Adipose tissue (tissue), 3 donors: Measurements from ENCODE around the gene SUPT6H. TPM values are rescaled to one million over a fixed set of nuclear protein-coding genes. Genes with fewer than 3 reads are reported as not detected.

Experiments used
- H3K27ac ChIP-seq: one replicate; pipeline ENCODE4 v1.5.1; 2013; ENCODE audit warnings: low read depth, low read length
- WGBS, 3 donors: extraction: QIAGEN DNeasy Blood & Tissue Kit; methylation state at CpG; one replicate each; pipeline ENCODE4 v1.1.7; 2013; 5-methylcytosine and 5-hydroxymethylcytosine counted together
- polyA plus RNA-seq, 3 donors: library from polyadenylated mRNA; stranded (reverse); fragments of 200-250 nt; gene quantifications; one replicate each; pipeline ENCODE4 v1.2.3, GENCODE V29; 2013
- donor health status: healthy with polysubstance abuse.
- donor health status: Bipolar disorder and iron deficiency.
- donor health status: healthy.

Gene SUPT6H
- polyA plus RNA-seq, 3 donors = 16.3 to 33.9 (median 33.6) TPM

- WGBS, 3 donors = 60 to 80% (median 67%) methylated on average over 19 of the region's 19 CpGs
- H3K27ac ChIP-seq = no peak overlapping the region
Measured at GRCh38 chr17:28741358-28742349, 79.6 kb downstream of the SUPT6H start.

- 1 to 2% (median 1%) methylated on average over 48 to 70 of the region's 70 CpGs for WGBS, 3 donors
- H3K27ac ChIP-seq = no peak within 1 kb of the TSS
Measured at GRCh38 chr17:28743243-28744103, 81.5 kb downstream of the SUPT6H start, which contains the start of gene TRAF4. Gene TRAF4, plus strand, starts transcription at chr17:28744011. Its CDS starts 102 bp downstream, at chr17:28744113.

DNA sequence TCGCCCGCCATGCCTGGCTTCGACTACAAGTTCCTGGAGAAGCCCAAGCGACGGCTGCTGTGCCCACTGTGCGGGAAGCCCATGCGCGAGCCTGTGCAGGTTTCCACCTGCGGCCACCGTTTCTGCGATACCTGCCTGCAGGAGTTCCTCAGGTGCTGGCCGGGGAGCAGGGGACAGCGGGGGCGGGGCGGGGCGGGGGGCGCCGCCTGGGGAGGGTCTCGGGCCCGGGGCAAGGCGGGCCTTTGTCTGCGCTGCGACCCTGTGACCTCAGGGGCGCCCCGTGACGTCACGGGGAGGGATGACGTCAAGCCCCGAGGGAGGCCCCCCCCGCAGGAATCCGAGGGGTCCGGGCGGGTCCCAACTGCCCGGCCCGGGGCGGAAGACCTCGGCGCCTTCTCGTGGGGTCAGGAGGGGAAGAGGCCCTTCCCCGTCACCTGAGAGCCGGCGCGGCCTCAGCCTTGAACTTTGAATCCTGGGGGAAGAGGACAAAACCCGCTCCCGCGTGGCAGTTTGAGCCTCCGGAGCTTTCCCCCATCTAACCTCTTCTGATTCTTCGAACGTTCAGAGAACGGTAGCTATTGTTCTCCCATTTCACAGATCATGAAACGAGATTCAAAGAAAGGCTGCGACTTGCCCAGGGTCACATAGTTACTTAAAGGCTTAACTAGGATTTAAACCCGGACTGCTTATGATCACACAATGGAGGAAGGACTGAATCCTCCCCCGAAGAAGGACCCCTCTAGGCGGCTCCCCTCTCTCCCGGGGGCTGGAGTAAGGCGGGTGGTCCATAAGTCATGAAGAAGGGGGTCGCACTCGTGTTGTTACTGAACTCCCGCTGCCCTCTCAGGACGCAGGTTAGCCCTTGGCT, 82.3 kb downstream of the SUPT6H start:
- 1 to 2% (median 1%) methylated on average over 52 to 61 of the region's 61 CpGs for WGBS, 3 donors
- no peak overlapping the region for H3K27ac ChIP-seq

DNA sequence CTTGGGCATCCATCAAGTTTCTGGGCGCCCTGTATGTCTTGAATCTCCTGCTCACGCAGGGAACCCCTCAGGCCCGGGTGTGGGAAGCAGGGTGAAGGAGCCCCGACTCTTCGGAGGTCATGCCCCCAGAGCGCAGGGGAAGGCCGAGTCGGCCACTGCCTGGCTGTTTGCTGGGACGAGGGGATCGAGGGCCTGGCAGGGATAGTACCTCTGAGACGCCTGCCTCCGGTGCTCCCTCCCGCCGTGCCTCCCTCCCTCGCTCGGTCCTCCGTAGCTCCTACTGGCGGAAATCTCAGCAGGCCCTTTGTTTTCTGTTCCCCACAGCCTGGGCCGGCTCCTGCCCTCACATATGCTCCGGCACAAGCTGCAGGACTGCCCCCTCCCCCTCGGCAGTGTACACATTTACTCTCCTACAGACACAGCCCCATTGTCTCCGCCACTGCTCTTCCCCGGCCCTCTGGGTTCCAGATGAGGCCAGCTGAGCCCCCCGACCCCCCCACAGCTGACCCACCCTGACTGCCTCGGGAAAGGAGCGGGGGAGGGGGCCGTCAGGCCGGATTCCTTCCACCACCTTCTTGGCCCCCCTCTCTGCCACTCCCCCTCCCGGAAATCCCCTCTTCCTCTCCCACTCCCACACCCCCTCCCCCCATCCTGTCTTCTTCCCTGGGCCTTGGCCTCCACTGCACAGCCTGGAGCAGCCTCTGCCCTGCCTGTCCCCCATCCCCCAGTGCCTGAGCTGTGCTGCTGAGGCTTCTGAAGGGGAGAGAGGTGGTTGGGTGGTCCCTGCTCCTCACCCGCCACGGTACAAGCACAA, 83.2 kb downstream of the SUPT6H start:
- no peak overlapping the region for H3K27ac ChIP-seq
- 2 to 6% (median 4%) methylated on average over 21 to 31 of the region's 31 CpGs for WGBS, 3 donors

- 44 to 81% (median 70%) methylated on average over 4 of the region's 4 CpGs for WGBS, 3 donors
- H3K27ac ChIP-seq = no peak overlapping the region
Measured at GRCh38 chr17:28745786-28746411, 83.9 kb downstream of the SUPT6H start.

DNA sequence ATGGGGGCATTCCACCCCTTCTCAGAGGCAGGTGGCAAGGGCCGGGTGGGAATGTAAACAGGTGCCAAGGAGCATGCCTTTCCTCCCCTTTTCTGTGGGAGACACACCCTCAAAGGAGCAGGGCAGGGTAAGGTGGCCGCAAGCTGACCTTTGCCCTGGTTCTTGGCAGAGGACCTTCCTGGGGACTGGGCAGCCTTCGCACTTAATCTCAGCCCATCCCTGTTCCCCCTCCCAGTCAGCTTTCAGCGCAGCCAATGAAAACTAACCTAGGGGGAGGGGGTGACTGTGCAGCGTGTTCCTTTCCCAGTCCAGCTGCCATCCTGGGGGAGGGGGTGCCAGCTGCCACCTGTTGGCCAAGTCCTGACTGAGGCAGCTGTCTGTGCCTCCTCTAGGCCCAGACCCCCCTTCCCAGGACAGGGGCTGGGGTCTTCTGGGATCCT, 84.6 kb downstream of the SUPT6H start:
- H3K27ac ChIP-seq = no peak overlapping the region
- 16 to 70% (median 67%) methylated on average over 5 of the region's 5 CpGs for WGBS, 3 donors

- WGBS, 3 donors = 17 to 59% (median 47%) methylated on average over 6 to 7 of the region's 7 CpGs
- no peak overlapping the region for H3K27ac ChIP-seq
Measured at GRCh38 chr17:28747051-28747691, 85.2 kb downstream of the SUPT6H start.

GRCh38 chr17:28747801-28748750, 86.1 kb downstream of the SUPT6H start:
- H3K27ac ChIP-seq = no peak overlapping the region
- 68 to 95% (median 84%) methylated on average over 18 of the region's 18 CpGs for WGBS, 3 donors

GRCh38 chr17:28748852-28749515, 87.0 kb downstream of the SUPT6H start:
- H3K27ac ChIP-seq = no peak overlapping the region
- 41 to 79% (median 74%) methylated on average over 18 of the region's 18 CpGs for WGBS, 3 donors

GRCh38 chr17:28749516-28750177, 87.6 kb downstream of the SUPT6H start:
- 56 to 62% (median 58%) methylated on average over 11 of the region's 11 CpGs for WGBS, 3 donors
- no peak overlapping the region for H3K27ac ChIP-seq

DNA sequence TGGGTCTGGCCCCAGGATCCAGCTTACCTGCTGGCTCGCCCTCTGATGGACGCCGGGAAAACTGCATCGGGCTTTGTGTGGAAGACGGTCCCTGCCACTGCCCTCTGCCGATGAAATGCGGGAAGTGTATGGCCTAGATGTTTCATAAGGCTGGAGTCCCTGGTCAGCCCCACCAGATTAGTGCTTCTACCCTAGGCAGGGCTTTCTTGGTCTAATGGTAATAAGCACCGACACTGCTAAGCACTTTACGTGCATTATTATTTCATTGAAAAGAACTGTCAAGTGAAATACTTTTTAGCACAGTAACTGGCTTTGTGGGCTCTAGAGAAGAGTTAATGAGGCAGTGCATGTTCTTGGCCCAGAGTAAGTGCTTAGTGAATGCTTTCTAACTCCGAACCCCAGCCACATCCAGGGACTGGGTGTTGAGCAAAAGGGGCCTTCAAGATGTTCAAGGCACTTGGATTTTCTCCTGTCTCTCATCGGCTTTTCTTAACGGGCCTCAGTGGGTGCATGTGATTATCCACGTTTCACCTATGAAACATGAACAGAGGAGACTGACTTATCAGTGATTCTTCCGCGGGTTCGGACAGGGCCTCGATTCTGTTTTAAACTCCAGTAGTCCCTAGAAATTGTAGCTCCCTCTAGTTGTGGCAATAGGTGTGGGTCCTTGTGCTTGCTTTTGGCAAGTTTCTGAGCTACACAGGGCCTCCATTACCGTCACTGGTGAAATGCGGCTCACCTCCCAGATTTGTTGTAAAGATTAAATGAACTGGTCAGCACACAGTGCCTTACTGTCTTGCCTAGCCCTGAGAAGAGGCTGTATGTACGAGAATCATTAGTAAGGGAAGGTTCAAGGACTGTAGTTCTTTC, 88.4 kb downstream of the SUPT6H start:
- H3K27ac ChIP-seq = peak overlapping the region; percentile 2
- 25 to 43% (median 39%) methylated on average over 20 of the region's 20 CpGs for WGBS, 3 donors

DNA sequence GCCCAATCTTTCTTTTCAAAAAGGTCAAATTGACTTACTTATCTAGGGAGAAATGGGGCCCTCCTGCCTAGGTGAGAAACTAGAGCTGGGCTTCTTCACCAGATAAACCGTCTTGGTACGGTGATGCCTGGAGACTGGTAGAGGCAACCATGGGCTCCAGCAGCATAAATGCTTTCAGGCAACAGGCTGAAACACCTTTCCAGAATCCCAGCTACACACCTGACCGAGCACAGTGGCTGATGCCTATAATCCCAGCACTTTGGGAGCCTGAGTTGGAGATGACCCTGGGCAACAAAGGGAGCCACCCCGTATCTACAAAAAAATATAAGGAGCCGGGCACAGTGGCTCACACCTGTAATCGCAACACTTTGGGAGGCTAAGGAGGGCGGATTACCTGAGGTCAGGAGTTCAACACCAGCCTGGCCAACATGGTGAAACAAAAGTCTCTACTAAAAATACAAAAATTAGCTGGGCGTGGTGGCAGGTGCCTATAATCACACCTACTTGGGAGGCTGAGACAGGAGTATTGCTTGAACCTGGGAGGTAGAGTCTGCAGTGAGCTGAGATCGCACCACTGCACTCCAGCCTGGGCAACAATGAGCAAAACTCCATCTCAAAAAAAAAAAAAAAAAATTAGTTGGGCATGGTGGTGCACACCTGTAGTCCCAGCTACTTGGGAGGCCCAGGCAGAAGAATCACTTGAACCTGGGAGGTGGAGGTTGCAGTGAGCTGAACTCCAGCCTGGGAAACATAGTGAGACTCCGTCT, 89.8 kb downstream of the SUPT6H start:
- WGBS, 3 donors = 93 to 96% (median 96%) methylated on average over 10 of the region's 10 CpGs

More for the DNA sequence above, 89.8 kb downstream of the SUPT6H start:
- H3K27ac ChIP-seq = no peak overlapping the region
